Activated CD4-positive, alpha-beta T cell treated with anti-CD3 and anti-CD28 coated beads, Interleukin-2, amount 10 ng/mL, durations not matched to agents 7 days and 5 days (primary cell): ENCODE results near the gene SIPA1L3. TPM values are rescaled to one million over a fixed set of nuclear protein-coding genes. Genes with fewer than 3 reads are reported as not detected.
"Not testable (repeated sequence)": the region's sequence is repeated elsewhere in the genome, so short reads cannot be mapped to it uniquely, and the experiment has no call there.

ENCODE experiments used
- CTCF ChIA-PET: fragments of 350-600 bp; sonication (Branson Sonifier 250); formaldehyde crosslinking; loops from one replicate; lab custom pipeline; 2021; ENCODE audit warnings: antibody characterized with exemption; lab: Charles Lee
- POLR2A ChIA-PET: fragments of 350-600 bp; sonication (Branson Sonifier 250); formaldehyde crosslinking; loops from one replicate; lab custom pipeline; 2021; ENCODE audit warnings: antibody characterized with exemption; lab: Charles Lee
- DNase-seq: peaks from one replicate; pipeline ENCODE4 v3.0.0-alpha.2; 2020
- H3K27ac Mint-ChIP-seq: one replicate; pipeline ENCODE4 v1.8.0; 2021; ENCODE audit warnings: mild to moderate bottlenecking, moderate library complexity, mixed read lengths
- H3K27me3 Mint-ChIP-seq: one replicate; pipeline ENCODE4 v1.8.0; 2021; ENCODE audit warnings: mixed read lengths
- H3K36me3 Mint-ChIP-seq: one replicate; pipeline ENCODE4 v1.8.0; 2021; ENCODE audit warnings: low read depth, mixed read lengths
- H3K4me1 Mint-ChIP-seq: one replicate; pipeline ENCODE4 v1.8.0; 2021; ENCODE audit warnings: mixed read lengths
- H3K4me3 Mint-ChIP-seq: one replicate; pipeline ENCODE4 v1.8.0; 2021; ENCODE audit warnings: mild to moderate bottlenecking, moderate library complexity, mixed read lengths
- H3K9me3 Mint-ChIP-seq: one replicate; pipeline ENCODE4 v1.8.0; 2021; ENCODE audit warnings: mixed read lengths
- total RNA-seq, 2 experiments: library from RNA; stranded (reverse); gene quantifications; one replicate each; pipeline ENCODE4 v1.2.3, GENCODE V29; 2021

The SIPA1L3 gene
- total RNA-seq, 2 experiments from 2014 or later, result 17.1 to 25.0 TPM

DNA sequence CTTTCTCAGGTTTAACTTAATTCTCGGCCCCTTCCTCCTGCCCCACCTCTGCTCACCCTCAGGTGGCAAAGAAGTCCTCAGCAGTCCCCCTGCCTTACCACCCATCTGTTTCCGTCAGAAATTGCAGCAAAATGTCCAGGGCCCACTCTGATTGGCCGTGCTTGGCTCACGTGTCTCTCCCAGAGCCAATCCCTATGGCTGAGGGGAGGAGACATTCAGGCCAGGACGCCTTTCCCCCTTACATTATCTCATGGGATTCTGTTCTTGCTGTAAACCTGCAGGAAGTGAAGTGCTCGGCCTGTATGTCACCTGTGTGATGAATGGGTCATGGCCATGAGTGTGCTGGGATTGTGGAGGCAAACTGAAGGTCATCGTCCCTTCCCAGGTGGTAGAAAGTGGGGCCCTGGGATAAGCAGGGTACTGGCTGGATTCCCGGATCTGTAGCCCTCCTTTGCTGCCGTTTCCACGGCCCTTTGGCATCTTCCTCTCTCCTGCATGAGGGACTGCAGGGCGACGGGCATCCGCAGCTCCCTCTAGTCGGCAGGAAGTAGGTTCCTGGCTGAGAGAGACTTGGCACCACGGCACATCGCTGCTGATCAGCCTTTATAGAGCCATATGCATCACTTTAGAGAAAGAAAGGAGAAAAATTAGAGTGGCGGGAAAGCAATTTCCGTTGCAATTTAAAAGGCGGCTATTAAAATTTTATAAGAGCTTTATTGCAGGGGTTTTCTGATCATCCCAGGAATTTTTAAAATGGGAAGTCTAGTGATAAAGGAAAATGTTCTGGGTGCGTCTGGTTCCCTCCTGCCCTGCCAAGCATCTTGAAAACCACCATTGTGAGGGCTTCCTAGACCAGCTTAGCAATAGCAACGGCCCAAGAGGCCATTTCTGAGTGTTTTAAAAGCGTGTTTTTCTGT lies 118.2 kb downstream of the SIPA1L3 start:
- no peak for DNase-seq
- H3K27ac Mint-ChIP-seq, result no peak overlapping the region
- CTCF ChIA-PET, result interaction anchor here (0.6 kb wide), 1 partner anchor 1455 kb away, joined by 3 read pairs; no protein-coding TSS in a partner anchor
- H3K4me1 Mint-ChIP-seq, result no peaks in the 10 kb centered on the region
- H3K4me3 Mint-ChIP-seq, result no peak overlapping the region
- H3K36me3 Mint-ChIP-seq, result no peaks in the 10 kb centered on the region
- H3K27me3 Mint-ChIP-seq, result no peaks in the 10 kb centered on the region
- POLR2A ChIA-PET, result no interaction called here
- H3K9me3 Mint-ChIP-seq, result no peaks in the 10 kb centered on the region

DNA sequence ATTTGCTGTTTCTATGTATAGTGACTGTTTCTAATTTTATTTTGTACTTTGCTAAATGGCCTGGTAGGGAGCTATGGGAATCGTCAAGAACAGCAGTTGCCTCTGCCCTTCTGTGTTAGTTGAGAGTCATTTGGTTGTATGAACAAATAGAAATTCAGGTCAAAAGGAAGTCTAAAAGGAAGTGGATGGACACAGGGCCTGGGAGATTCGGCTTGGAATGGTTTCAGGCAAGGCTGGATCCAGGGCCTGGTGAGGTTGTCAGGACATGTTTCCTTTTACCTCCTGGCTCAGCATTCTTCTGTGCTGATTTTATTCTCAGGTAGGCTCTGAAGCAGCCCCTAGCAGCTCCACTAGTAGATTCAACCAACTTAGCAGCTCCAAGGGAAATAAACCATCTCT lies 118.9 kb downstream of the SIPA1L3 start:
- H3K9me3 Mint-ChIP-seq, result no peaks in the 10 kb centered on the region
- H3K27ac Mint-ChIP-seq, result no peak overlapping the region
- H3K36me3 Mint-ChIP-seq, result peaks cover 2% of the 10 kb centered on the region
- no peak for DNase-seq
- CTCF ChIA-PET, result interaction anchor here (0.6 kb wide), 1 partner anchor 1456 kb away, joined by 3 read pairs; no protein-coding TSS in a partner anchor
- POLR2A ChIA-PET, result no interaction called here
- no peaks in the 10 kb centered on the region for H3K4me1 Mint-ChIP-seq
- H3K27me3 Mint-ChIP-seq, result no peaks in the 10 kb centered on the region
- H3K4me3 Mint-ChIP-seq, result no peak overlapping the region

- Mint-ChIP-seq H3K27me3 (no peaks in the 10 kb centered on the region), H3K27ac (no peak overlapping the region), H3K36me3 (peaks cover 4% of the 10 kb centered on the region), H3K4me3 (no peak overlapping the region), H3K9me3 (no peaks in the 10 kb centered on the region), H3K4me1 (no peaks in the 10 kb centered on the region)
- CTCF ChIA-PET, result interaction anchor here (0.9 kb wide), 1 partner anchor 112 kb away, joined by 4 read pairs; no protein-coding TSS in a partner anchor
- no peak for DNase-seq
- POLR2A ChIA-PET, result no interaction called here
These were observed 122.0 kb downstream of the SIPA1L3 start for GRCh38 chr19:38028913-38029510.

DNA sequence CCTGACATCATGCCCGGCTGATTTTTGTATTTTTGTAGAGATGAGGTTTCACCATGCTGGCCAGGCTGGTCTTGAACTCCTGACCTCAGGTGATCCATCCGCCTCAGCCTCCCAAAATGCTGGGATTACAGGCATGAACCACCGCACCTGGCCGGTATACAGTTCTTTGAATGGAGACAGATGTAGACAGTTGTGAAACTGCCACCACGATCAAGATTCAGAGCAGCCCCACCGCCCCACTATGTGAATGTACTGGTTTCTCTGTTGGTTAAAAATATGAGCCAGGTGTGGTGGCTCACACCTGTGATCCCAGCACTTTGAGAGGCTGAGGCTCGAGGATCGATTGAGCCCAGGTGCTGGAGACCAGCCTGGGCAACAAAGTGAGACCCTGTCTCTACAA lies 123.0 kb downstream of the SIPA1L3 start:
- CTCF ChIA-PET, result interaction anchor here (1.5 to 1.7 kb wide), 2 partner anchors 8 to 39 kb away, joined by 3 read pairs; no protein-coding TSS in a partner anchor
- H3K27ac Mint-ChIP-seq, H3K27me3 Mint-ChIP-seq, H3K4me3 Mint-ChIP-seq, POLR2A ChIA-PET, H3K36me3 Mint-ChIP-seq, H3K9me3 Mint-ChIP-seq, H3K4me1 Mint-ChIP-seq, DNase-seq: not testable (repeated sequence)

DNA sequence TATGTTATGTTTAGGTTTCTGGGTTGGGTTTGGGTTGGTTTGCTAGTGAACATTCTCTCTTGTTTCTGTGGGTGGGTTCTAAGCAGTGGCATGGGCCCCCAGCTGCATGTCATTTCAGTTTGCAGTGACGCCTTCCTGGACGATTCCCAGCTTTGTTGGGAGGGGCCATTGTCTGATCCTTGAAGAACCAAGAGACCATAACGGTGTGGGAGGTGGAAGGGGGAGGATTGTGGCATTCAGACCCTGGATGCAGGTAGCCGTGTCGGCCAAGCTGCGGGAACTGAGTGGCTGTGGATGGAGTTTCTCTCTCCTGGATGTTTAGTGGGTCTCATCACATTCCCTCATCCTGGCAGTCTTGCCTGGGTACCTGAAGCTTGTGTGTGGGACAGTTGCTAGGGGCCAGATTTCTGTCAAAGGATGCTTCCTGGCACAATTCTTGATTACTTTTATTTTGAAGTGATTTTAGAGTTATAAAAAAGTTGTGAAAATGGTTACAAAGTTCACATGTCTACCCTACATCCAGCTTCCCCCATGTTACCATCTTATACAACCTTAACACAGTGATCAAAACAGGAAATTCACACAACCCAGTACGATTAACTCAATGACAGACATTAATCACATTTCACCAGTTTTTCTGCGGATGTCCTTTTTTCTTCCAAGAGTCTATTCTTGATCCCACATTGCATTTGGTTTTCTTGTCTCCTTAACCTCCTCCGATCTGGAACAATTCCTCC lies 123.8 kb downstream of the SIPA1L3 start:
- Mint-ChIP-seq H3K4me1 (no peaks in the 10 kb centered on the region), H3K36me3 (peaks cover 4% of the 10 kb centered on the region), H3K9me3 (no peaks in the 10 kb centered on the region), H3K27ac (no peak overlapping the region), H3K27me3 (no peaks in the 10 kb centered on the region), H3K4me3 (no peak overlapping the region)
- DNase-seq, result no peak
- ChIA-PET POLR2A (no interaction called here), CTCF (interaction anchor here (1.5 to 1.7 kb wide), 2 partner anchors 9 to 40 kb away, joined by 3 read pairs; no protein-coding TSS in a partner anchor)

DNA sequence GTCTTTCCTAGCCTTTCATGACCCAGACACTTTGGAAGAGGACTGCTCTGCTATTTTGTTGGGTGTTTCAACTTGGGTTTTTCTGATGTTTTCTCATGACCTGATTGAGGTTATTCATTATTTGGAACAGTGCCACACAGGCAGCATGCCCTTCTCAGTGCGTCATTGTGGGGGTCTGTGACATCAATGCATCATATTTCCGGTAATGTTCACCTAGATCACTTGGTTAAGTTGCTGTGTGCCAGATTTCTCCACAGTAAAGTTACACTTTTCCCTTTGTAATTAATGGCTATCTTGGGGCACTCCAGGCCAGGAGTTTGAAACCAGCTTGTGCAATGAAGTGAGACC lies 124.4 kb downstream of the SIPA1L3 start:
- no peaks in the 10 kb centered on the region for H3K27me3 Mint-ChIP-seq
- POLR2A ChIA-PET, result no interaction called here
- H3K4me3 Mint-ChIP-seq, result no peak overlapping the region
- no peaks in the 10 kb centered on the region for H3K4me1 Mint-ChIP-seq
- H3K9me3 Mint-ChIP-seq, result no peaks in the 10 kb centered on the region
- DNase-seq, result no peak
- CTCF ChIA-PET, result interaction anchor here (1.5 to 1.7 kb wide), 2 partner anchors 10 to 40 kb away, joined by 3 read pairs; no protein-coding TSS in a partner anchor
- H3K27ac Mint-ChIP-seq, result no peak overlapping the region
- H3K36me3 Mint-ChIP-seq, result peaks cover 4% of the 10 kb centered on the region

DNA sequence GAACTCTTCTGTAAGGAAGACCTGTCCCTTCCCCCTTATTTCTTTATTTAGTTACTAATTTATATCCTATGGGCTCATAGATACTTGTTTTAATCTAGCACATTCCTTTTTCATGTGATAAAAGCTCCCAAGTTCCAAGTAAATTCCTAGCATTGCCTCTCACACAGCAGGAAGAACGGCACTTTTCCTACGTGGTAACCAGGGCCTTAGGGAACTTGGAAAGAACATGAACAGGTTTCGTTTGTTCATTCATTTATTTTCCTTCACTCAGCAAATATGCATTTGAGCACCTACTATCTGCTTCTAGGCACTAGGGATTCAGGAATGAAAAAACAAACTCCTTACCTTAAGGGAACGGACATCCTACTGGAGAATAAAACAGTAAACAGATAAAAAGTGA lies 125.1 kb downstream of the SIPA1L3 start:
- no peaks in the 10 kb centered on the region for H3K4me1 Mint-ChIP-seq
- CTCF ChIA-PET, result no interaction called here
- H3K4me3 Mint-ChIP-seq, result no peak overlapping the region
- no peaks in the 10 kb centered on the region for H3K9me3 Mint-ChIP-seq
- peaks cover 4% of the 10 kb centered on the region for H3K36me3 Mint-ChIP-seq
- DNase-seq, result no peak
- no peak overlapping the region for H3K27ac Mint-ChIP-seq
- H3K27me3 Mint-ChIP-seq, result no peaks in the 10 kb centered on the region
- POLR2A ChIA-PET, result no interaction called here

GRCh38 chr19:38032951-38033350 lies 125.9 kb downstream of the SIPA1L3 start:
- no peaks in the 10 kb centered on the region for H3K4me1 Mint-ChIP-seq
- no peak overlapping the region for H3K4me3 Mint-ChIP-seq
- POLR2A ChIA-PET, result no interaction called here
- H3K9me3 Mint-ChIP-seq, result no peaks in the 10 kb centered on the region
- DNase-seq, result no peak
- CTCF ChIA-PET, result no interaction called here
- H3K36me3 Mint-ChIP-seq, result peaks cover 4% of the 10 kb centered on the region
- no peaks in the 10 kb centered on the region for H3K27me3 Mint-ChIP-seq
- H3K27ac Mint-ChIP-seq, result no peak overlapping the region

GRCh38 chr19:38033658-38034491 lies 126.9 kb downstream of the SIPA1L3 start:
- H3K4me1 Mint-ChIP-seq, result no peaks in the 10 kb centered on the region
- no peaks in the 10 kb centered on the region for H3K27me3 Mint-ChIP-seq
- CTCF ChIA-PET, result interaction anchor here (1.5 to 1.8 kb wide), 2 partner anchors 14 to 26 kb away, joined by 3 to 4 read pairs; no protein-coding TSS in a partner anchor
- no peak overlapping the region for H3K27ac Mint-ChIP-seq
- POLR2A ChIA-PET, result no interaction called here
- no peak for DNase-seq
- peaks cover 4% of the 10 kb centered on the region for H3K36me3 Mint-ChIP-seq
- no peak overlapping the region for H3K4me3 Mint-ChIP-seq
- H3K9me3 Mint-ChIP-seq, result no peaks in the 10 kb centered on the region

DNA sequence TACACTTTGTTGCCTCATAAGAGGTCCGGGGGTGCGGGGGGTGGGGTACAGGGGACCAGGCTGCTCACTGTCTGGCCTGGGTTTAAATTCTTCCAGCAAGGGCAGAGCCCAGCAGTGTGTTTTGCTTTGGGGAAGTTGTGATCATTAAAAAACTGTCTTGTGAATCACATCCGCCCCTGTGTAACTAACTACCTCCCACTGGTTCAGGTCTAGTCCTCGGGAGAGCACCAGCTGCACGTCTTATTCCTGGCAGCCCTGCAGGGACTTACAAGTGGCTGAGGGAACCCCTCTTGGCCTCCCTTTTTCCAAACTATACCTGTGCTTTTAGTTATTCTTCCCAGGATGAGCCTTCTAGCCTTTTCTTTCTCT lies 127.5 kb downstream of the SIPA1L3 start:
- Mint-ChIP-seq H3K4me3 (no peak overlapping the region), H3K27ac (no peak overlapping the region), H3K27me3 (no peaks in the 10 kb centered on the region), H3K9me3 (no peaks in the 10 kb centered on the region), H3K36me3 (peaks cover 4% of the 10 kb centered on the region), H3K4me1 (no peaks in the 10 kb centered on the region)
- POLR2A ChIA-PET, result no interaction called here
- CTCF ChIA-PET, result interaction anchor here (1.5 to 2.3 kb wide), 3 partner anchors 13 to 25 kb away, joined by 3 to 4 read pairs (median 4); no protein-coding TSS in a partner anchor
- no peak for DNase-seq

GRCh38 chr19:38035515-38036495 lies 128.8 kb downstream of the SIPA1L3 start:
- Mint-ChIP-seq H3K27me3 (no peaks in the 10 kb centered on the region), H3K4me1 (no peaks in the 10 kb centered on the region), H3K36me3 (peaks cover 2% of the 10 kb centered on the region), H3K27ac (no peak overlapping the region), H3K4me3 (no peak overlapping the region), H3K9me3 (no peaks in the 10 kb centered on the region)
- DNase-seq, result no peak
- CTCF ChIA-PET, result interaction anchor here (1.5 to 2.3 kb wide), 3 partner anchors 12 to 24 kb away, joined by 3 to 4 read pairs (median 4); no protein-coding TSS in a partner anchor
- POLR2A ChIA-PET, result no interaction called here
